GM15510 (cell line): ENCODE results near the gene KCNE4.

Experiments used
- POLR2A ChIP-seq: IDR thresholded peaks from 3 replicates; pipeline ENCODE4 v1.6.1; 2011; ENCODE audit warnings: borderline replicate concordance; ENCODE audit not compliant: insufficient read length; ENCODE audit errors: extremely low read depth

The KCNE4 gene

GRCh38 chr2:223062396-223062795, 10.4 kb downstream of the KCNE4 start:
- TF ChIP-seq POLR2A = no peak

DNA sequence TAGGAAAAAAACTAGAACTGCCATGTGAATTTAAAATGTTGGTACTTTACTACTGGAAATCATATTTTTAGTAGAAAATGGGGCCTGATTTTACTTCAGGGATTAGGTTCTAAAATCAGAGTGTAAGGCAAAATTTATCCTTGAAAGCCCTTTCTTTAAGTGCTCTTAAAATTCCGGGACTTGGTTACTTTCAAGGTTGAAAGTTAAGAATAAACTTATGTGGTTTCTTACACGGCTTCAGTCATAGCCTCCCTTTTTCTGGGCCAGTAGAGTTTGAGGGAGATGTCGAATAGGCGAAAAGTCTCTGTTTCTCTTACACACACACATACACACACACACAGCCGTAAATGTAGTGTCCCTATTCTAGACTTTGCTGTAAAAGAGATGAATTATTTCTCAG, 13.1 kb downstream of the KCNE4 start:
- no peak for TF ChIP-seq POLR2A

GRCh38 chr2:223066721-223067120, 14.7 kb downstream of the KCNE4 start:
- no peak for TF ChIP-seq POLR2A

- no peak for TF ChIP-seq POLR2A
These were observed 16.1 kb downstream of the KCNE4 start for GRCh38 chr2:223068071-223068470.

DNA sequence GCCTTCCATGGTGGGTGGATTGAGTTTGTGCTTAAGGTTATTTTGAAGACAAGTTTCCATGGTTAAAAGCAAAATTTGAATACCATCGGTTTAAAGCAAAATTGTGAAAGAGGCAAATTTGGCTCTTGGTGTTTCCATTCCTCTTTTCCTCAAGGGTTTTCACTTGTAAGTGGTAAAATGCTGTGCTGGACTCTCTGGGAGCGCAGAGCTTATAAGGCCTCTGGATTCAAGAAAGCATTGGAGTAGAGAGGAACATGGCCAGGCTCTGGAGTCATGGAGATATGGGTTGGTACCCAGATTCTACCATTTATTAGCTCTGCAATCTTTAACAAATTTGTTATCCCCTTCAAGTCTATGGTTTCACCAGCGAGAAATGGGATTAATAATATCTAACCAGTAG, 17.5 kb downstream of the KCNE4 start:
- no peak for TF ChIP-seq POLR2A

DNA sequence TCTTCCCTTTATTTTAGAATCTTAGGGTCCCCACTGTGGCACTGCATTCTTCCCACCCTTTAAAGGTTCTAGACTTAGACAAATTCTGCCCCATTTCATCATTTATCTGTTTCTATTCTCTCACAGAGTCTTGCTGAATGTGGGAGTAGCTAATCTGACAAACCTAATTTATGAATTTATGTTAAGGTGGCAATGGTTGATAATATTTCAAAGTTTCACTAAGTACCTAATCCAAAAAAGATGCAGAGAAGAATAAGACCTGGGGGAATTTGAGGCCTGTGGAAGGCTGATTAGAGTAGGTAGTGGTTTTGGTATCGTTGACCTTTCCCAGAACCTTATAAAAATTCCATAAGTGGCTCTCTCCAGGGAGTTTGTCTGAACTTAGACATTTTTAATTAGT, 18.0 kb downstream of the KCNE4 start:
- no peak for TF ChIP-seq POLR2A

GRCh38 chr2:223071139-223071538, 19.1 kb downstream of the KCNE4 start:
- no peak for TF ChIP-seq POLR2A

DNA sequence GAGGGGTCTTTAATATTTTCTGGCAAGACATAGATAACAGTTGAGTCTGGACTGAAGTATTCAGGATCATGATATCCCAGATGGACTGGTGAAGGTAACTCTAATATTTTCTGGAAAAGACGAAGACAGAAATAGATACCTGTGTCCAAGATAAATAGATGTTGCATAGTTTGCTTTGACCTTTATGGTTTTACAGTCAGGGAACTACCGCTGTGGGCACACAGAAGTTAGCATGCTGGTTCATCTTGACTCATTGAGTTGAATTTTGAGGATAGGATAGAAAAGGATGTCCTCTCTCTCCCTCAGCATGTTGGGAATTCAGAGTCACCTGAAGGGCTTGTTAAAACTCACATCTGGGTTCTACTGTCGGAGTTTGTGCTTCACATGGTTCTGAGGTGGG, 20.8 kb downstream of the KCNE4 start:
- no peak for TF ChIP-seq POLR2A

- TF ChIP-seq POLR2A = no peak
These were observed 23.6 kb downstream of the KCNE4 start for GRCh38 chr2:223075301-223076270.

GRCh38 chr2:223076573-223076972, 24.6 kb downstream of the KCNE4 start:
- no peak for TF ChIP-seq POLR2A

- TF ChIP-seq POLR2A = no peak
These were observed 26.5 kb downstream of the KCNE4 start for GRCh38 chr2:223078482-223078881.

GRCh38 chr2:223079378-223079777, 27.4 kb downstream of the KCNE4 start:
- TF ChIP-seq POLR2A = no peak

DNA sequence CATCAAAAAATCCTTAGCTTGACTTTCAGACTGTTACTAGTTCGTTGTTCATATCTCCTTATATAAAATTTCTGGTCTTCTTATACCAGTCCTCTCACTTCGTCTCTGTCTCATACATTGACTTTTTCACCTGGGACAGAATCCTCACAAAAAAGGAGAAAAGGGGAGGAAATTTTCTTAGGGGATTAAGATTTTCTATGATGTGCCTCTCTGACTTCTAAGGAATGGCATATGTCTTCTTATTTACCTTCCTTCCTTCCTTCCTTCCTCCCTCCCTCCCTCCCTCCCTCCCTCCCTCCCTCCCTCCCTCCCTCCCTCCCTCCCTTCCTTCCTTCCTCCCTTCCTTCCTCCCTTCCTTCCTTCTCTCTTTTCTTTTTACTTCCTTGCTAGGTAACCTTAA, 27.9 kb downstream of the KCNE4 start:
- no peak for TF ChIP-seq POLR2A

DNA sequence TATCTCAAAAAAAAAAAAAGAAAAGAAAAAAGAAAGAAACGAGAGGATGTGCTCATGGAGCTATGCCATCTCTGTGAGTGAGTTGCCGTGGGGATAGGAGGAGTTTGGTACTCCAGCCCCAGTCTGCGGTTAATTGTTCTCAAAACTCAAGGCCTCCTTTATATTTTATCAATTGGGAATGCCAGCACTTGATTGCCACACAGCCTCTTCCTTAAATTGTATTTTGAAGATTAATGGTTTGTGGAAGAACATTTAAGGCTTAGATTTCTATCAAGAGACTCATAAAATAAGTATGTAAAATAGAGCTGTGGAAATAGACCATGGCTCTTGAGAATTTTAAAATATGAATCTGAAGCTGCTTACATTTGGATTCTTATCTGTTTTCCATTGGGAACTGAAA, 29.8 kb downstream of the KCNE4 start:
- no peak for TF ChIP-seq POLR2A

DNA sequence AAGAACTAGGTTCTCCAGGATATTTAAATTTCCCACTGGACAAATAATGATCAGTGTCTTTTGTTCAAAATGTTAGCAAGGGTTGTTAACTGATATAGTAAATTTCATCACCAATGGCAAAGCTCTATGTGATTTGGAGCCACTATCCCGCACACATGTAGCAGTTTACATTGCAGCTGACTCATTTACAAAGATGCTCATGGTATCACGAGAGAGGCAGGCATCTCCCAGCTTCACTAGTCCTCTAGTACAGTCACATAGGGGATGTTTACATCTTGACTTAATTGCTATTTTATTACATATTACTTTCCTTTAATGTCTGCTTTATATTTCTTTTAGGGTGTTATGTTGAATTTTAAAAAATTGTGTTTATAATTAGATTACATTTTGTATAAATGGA, 30.7 kb downstream of the KCNE4 start:
- TF ChIP-seq POLR2A = no peak

GRCh38 chr2:223083402-223084070, 31.5 kb downstream of the KCNE4 start:
- no peak for TF ChIP-seq POLR2A
